OCI-LY3 (cell line): Measurements from ENCODE around the gene MED12L.

Source experiments
- H2AFZ ChIP-seq: fragments of 200-600, 300-600 bp; shearing (Covaris generic); 2 replicates; pipeline ENCODE4 v1.6.0; 2014; ENCODE audit warnings: antibody characterized with exemption, low read depth, low read length
- H3K27ac ChIP-seq: fragments of 200-600, 300-600 bp; sonication (generic); 2 replicates; pipeline ENCODE4 v1.5.1; 2014; ENCODE audit warnings: mild to moderate bottlenecking, low read length, moderate library complexity, mixed read lengths
- H3K27me3 ChIP-seq: fragments of 200-600, 300-600 bp; sonication (generic); 2 replicates; pipeline ENCODE4 v1.6.1; 2014; ENCODE audit warnings: low read depth, low read length, mixed read lengths
- H3K36me3 ChIP-seq: fragments of 200-600, 300-600 bp; sonication (generic); replicated peaks from 2 replicates; pipeline ENCODE3; 2014; ENCODE audit warnings: low read depth, low read length, mixed read lengths
- H3K4me1 ChIP-seq: fragments of 300-600, 200-600 bp; sonication (generic); 2 replicates; pipeline ENCODE4 v1.6.1; 2014; ENCODE audit warnings: low read length, mixed read lengths
- H3K4me2 ChIP-seq: fragments of 200-600, 300-600 bp; sonication (generic); 2 replicates; pipeline ENCODE4 v1.6.1; 2014; ENCODE audit warnings: low read length, mixed read lengths
- H3K4me3 ChIP-seq: fragments of 300-600, 200-600 bp; sonication (generic); 2 replicates; pipeline ENCODE4 v1.5.1; 2014; ENCODE audit warnings: antibody characterized with exemption, mild to moderate bottlenecking, low read length, moderate library complexity
- H3K79me2 ChIP-seq: fragments of 300-600, 200-600 bp; shearing (Covaris generic); 2 replicates; pipeline ENCODE4 v1.6.1; 2014; ENCODE audit warnings: mild to moderate bottlenecking, low read length, mixed read lengths
- H3K9ac ChIP-seq: fragments of 300-600, 200-600 bp; shearing (Covaris generic); 2 replicates; pipeline ENCODE4 v1.6.0; 2014; ENCODE audit warnings: mild to moderate bottlenecking, low read length, moderate library complexity
- H3K9me3 ChIP-seq: fragments of 200-600, 300-600 bp; shearing (Covaris generic); 2 replicates; pipeline ENCODE4 v1.6.1; 2014; ENCODE audit warnings: low read length, mixed read lengths; ENCODE audit not compliant: insufficient read depth
- H4K20me1 ChIP-seq: fragments of 200-600, 300-600 bp; sonication (generic); 2 replicates; pipeline ENCODE4 v1.6.1; 2016; ENCODE audit warnings: low read length, mixed read lengths; ENCODE audit not compliant: insufficient read depth
- EZH2phosphoT487 ChIP-seq: fragments of 200-600 bp; shearing (Covaris generic); IDR thresholded peaks from 2 replicates; pipeline ENCODE4 v1.6.1; 2018; ENCODE audit warnings: antibody characterized with exemption, mixed run types, low read depth
- TF ChIP-seq, protein P1 (sequence below): fragments of 200-600, 300-600 bp; sonication (generic); IDR thresholded peaks from 2 replicates; pipeline ENCODE4 v1.5.1; 2014; ENCODE audit warnings: antibody characterized with exemption, low read length, low read depth

The MED12L gene

DNA sequence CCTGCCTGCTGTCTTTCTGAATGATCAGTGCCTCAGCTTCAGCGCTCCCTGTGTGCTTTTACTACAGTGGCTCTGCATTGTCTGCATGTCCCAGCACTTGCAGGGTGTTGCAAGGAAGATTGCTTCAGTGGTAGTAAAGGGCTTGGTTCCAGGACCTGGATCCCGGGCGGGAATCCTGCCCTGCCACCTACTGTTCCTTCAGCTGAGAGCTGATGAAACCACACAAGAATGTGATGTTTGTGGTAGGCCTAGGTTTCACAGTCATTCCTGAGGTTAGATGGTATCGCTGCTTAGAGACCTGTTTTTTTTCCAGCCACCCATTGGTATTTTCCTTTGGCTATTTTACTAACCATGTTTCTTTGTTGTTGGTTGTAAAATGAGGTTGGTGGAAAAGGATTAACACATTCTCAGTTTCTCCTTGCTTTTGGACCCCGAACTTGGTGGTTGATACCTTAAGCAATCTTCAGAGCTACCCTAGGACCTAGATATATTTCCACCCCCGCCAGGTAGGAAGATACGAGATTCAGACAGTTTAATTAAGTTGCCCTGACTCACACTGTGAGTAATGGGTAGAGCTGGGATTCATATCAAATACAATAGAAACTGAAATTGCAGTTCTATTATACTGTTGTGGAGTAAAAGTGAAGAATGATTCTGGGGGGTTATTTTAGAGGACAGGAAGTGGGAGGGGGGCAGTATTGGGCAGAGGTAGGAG lies 219.8 kb downstream of the MED12L start:
- Histone ChIP-seq H3K4me1 (peaks cover 13% of the 10 kb centered on the region), H4K20me1 (no peaks in the 10 kb centered on the region), H3K9me3 (no peaks in the 10 kb centered on the region), H3K27ac (no peak overlapping the region), H3K79me2 (no peaks in the 10 kb centered on the region), H3K9ac (no peak overlapping the region), H3K27me3 (no peaks in the 10 kb centered on the region), H2AFZ (no peak overlapping the region), H3K4me3 (no peak overlapping the region), H3K4me2 (no peak overlapping the region), H3K36me3 (no peaks in the 10 kb centered on the region)
- TF ChIP-seq EZH2phosphoT487: no peak
- TF ChIP-seq, protein P1, sequence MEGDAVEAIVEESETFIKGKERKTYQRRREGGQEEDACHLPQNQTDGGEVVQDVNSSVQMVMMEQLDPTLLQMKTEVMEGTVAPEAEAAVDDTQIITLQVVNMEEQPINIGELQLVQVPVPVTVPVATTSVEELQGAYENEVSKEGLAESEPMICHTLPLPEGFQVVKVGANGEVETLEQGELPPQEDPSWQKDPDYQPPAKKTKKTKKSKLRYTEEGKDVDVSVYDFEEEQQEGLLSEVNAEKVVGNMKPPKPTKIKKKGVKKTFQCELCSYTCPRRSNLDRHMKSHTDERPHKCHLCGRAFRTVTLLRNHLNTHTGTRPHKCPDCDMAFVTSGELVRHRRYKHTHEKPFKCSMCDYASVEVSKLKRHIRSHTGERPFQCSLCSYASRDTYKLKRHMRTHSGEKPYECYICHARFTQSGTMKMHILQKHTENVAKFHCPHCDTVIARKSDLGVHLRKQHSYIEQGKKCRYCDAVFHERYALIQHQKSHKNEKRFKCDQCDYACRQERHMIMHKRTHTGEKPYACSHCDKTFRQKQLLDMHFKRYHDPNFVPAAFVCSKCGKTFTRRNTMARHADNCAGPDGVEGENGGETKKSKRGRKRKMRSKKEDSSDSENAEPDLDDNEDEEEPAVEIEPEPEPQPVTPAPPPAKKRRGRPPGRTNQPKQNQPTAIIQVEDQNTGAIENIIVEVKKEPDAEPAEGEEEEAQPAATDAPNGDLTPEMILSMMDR: no peak

DNA sequence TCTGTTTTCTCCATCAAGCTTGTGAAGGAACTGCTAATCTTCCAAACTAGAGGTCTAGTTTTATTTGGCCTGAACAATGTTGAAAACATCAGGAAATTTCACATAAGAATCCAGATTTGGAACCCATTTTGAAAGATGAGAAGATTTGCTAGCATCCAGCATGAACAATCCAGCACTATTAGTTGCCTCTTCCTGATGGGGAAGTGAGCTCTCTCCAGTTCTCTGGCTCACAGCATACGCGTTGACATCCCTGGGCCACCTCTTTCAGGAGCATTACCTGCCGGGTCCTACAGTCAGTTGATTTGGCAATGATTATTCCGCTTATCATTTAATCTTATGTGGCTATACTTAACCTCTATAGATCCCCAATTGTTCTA lies 220.3 kb downstream of the MED12L start:
- no peak overlapping the region for H3K4me3 ChIP-seq
- no peak overlapping the region for H3K4me2 ChIP-seq
- H3K4me1 ChIP-seq: peaks cover 13% of the 10 kb centered on the region
- no peaks in the 10 kb centered on the region for H3K79me2 ChIP-seq
- H2AFZ ChIP-seq: no peak overlapping the region
- H3K36me3 ChIP-seq: no peaks in the 10 kb centered on the region
- no peak overlapping the region for H3K9ac ChIP-seq
- H3K27me3 ChIP-seq: no peaks in the 10 kb centered on the region
- H3K9me3 ChIP-seq: no peaks in the 10 kb centered on the region
- no peaks in the 10 kb centered on the region for H4K20me1 ChIP-seq
- no peak for TF ChIP-seq EZH2phosphoT487
- TF ChIP-seq, protein P1: no peak
- no peak overlapping the region for H3K27ac ChIP-seq

GRCh38 chr3:151306168-151306810 lies 220.8 kb downstream of the MED12L start:
- H3K27ac ChIP-seq: no peak overlapping the region
- peaks cover 13% of the 10 kb centered on the region for H3K4me1 ChIP-seq
- no peaks in the 10 kb centered on the region for H3K27me3 ChIP-seq
- no peaks in the 10 kb centered on the region for H3K79me2 ChIP-seq
- no peaks in the 10 kb centered on the region for H3K36me3 ChIP-seq
- H3K4me2 ChIP-seq: no peak overlapping the region
- H3K4me3 ChIP-seq: no peak overlapping the region
- H3K9me3 ChIP-seq: no peaks in the 10 kb centered on the region
- no peak overlapping the region for H3K9ac ChIP-seq
- TF ChIP-seq, protein P1: no peak
- TF ChIP-seq EZH2phosphoT487: no peak
- no peaks in the 10 kb centered on the region for H4K20me1 ChIP-seq
- no peak overlapping the region for H2AFZ ChIP-seq

DNA sequence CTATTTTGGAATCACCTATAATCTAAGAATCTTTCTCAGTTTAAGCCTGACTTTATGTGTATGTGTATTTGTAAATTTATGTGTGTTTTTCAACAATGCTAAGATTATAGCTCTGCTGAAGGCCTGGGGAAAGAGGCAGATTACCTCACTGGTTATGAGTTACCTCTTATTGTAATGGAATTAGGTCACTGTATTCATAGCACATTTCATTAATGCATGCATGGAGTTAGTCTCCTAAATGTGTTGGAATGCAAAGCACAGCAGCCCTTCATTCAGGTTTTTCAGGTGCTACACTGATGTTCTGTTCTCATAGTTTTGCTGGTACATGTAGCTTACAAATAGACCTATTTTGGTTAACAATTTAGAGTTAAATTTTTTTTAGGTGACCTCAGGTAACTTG lies 221.7 kb downstream of the MED12L start:
- H3K4me3 ChIP-seq: no peak overlapping the region
- no peaks in the 10 kb centered on the region for H3K9me3 ChIP-seq
- H3K4me1 ChIP-seq: peaks cover 13% of the 10 kb centered on the region
- no peaks in the 10 kb centered on the region for H3K79me2 ChIP-seq
- H3K27ac ChIP-seq: no peak overlapping the region
- H3K4me2 ChIP-seq: no peak overlapping the region
- no peaks in the 10 kb centered on the region for H3K27me3 ChIP-seq
- H2AFZ ChIP-seq: no peak overlapping the region
- H4K20me1 ChIP-seq: no peaks in the 10 kb centered on the region
- TF ChIP-seq EZH2phosphoT487: no peak
- TF ChIP-seq, protein P1: no peak
- H3K9ac ChIP-seq: no peak overlapping the region
- no peaks in the 10 kb centered on the region for H3K36me3 ChIP-seq
